T-helper 1 cell treated with Interleukin-12 subunit alpha and Interleukin-12 subunit beta and Interleukin-4 antibody, amounts not matched to agents 30 μg/mL and 1 μg/mL, for 36 hours (primary cell): ENCODE data around the gene BCORL1.

Experiments used
- H3K27ac Mint-ChIP-seq: one replicate; pipeline ENCODE4 v1.8.0; 2021; ENCODE audit warnings: mild to moderate bottlenecking, mixed read lengths
- H3K27me3 Mint-ChIP-seq: one replicate; pipeline ENCODE4 v1.8.0; 2021; ENCODE audit warnings: low read depth, mixed read lengths
- H3K36me3 Mint-ChIP-seq: one replicate; pipeline ENCODE4 v1.8.0; 2021; ENCODE audit warnings: low read depth, mixed read lengths
- H3K4me1 Mint-ChIP-seq: one replicate; pipeline ENCODE4 v1.8.0; 2021; ENCODE audit warnings: low read depth, mixed read lengths
- H3K4me3 Mint-ChIP-seq: one replicate; pipeline ENCODE4 v1.8.0; 2021; ENCODE audit warnings: mild to moderate bottlenecking, moderate library complexity, mixed read lengths
- H3K9me3 Mint-ChIP-seq: one replicate; pipeline ENCODE4 v1.8.0; 2021; ENCODE audit warnings: mixed read lengths

BCORL1 gene

GRCh38 chrX:129956145-129956544 lies 26.3 kb upstream of the BCORL1 start:
- no peak overlapping the region for H3K27ac Mint-ChIP-seq
- no peaks in the 10 kb centered on the region for H3K9me3 Mint-ChIP-seq
- peak overlapping the region; percentile 33 for H3K4me3 Mint-ChIP-seq
- peaks cover 4% of the 10 kb centered on the region for H3K27me3 Mint-ChIP-seq
- peaks cover 18% of the 10 kb centered on the region for H3K4me1 Mint-ChIP-seq
- H3K36me3 Mint-ChIP-seq, result peaks cover 2% of the 10 kb centered on the region

GRCh38 chrX:129956765-129957164 lies 25.7 kb upstream of the BCORL1 start:
- no peaks in the 10 kb centered on the region for H3K9me3 Mint-ChIP-seq
- peaks cover 24% of the 10 kb centered on the region for H3K4me1 Mint-ChIP-seq
- peaks cover 4% of the 10 kb centered on the region for H3K27me3 Mint-ChIP-seq
- peak overlapping the region; percentile 76 for H3K4me3 Mint-ChIP-seq
- peaks cover 2% of the 10 kb centered on the region for H3K36me3 Mint-ChIP-seq
- no peak overlapping the region for H3K27ac Mint-ChIP-seq

GRCh38 chrX:129957241-129958082 lies 25.0 kb upstream of the BCORL1 start:
- Mint-ChIP-seq H3K36me3 (peaks cover 2% of the 10 kb centered on the region), H3K4me1 (peaks cover 22% of the 10 kb centered on the region), H3K4me3 (peak overlapping the region; percentile 57), H3K27ac (peak overlapping the region; percentile 36), H3K9me3 (no peaks in the 10 kb centered on the region), H3K27me3 (peaks cover 4% of the 10 kb centered on the region)

GRCh38 chrX:129958083-129958465 lies 24.4 kb upstream of the BCORL1 start:
- Mint-ChIP-seq H3K27me3 (no peaks in the 10 kb centered on the region), H3K36me3 (no peaks in the 10 kb centered on the region), H3K9me3 (no peaks in the 10 kb centered on the region), H3K4me3 (peak overlapping the region; percentile 57), H3K27ac (no peak overlapping the region), H3K4me1 (peaks cover 19% of the 10 kb centered on the region)

GRCh38 chrX:129958814-129959492 lies 23.5 kb upstream of the BCORL1 start:
- H3K9me3 Mint-ChIP-seq, result no peaks in the 10 kb centered on the region
- H3K4me1 Mint-ChIP-seq, result peaks cover 19% of the 10 kb centered on the region
- no peak overlapping the region for H3K27ac Mint-ChIP-seq
- H3K27me3 Mint-ChIP-seq, result no peaks in the 10 kb centered on the region
- H3K4me3 Mint-ChIP-seq, result no peak overlapping the region
- H3K36me3 Mint-ChIP-seq, result no peaks in the 10 kb centered on the region

- Mint-ChIP-seq H3K27me3 (no peaks in the 10 kb centered on the region), H3K9me3 (no peaks in the 10 kb centered on the region), H3K4me3 (no peak overlapping the region), H3K27ac (no peak overlapping the region), H3K4me1 (peaks cover 19% of the 10 kb centered on the region), H3K36me3 (no peaks in the 10 kb centered on the region)
Measured at GRCh38 chrX:129959493-129959832, 23.0 kb upstream of the BCORL1 start.

GRCh38 chrX:129961180-129962083 lies 21.0 kb upstream of the BCORL1 start:
- peak overlapping the region; percentile 71 for H3K4me3 Mint-ChIP-seq

GRCh38 chrX:129963729-129964128 lies 18.7 kb upstream of the BCORL1 start:
- Mint-ChIP-seq H3K36me3 (no peaks in the 10 kb centered on the region), H3K4me1 (peaks cover 11% of the 10 kb centered on the region), H3K9me3 (no peaks in the 10 kb centered on the region), H3K27ac (no peak overlapping the region), H3K4me3 (no peak overlapping the region), H3K27me3 (no peaks in the 10 kb centered on the region)

More at GRCh38 chrX:129961180-129962083, 21.0 kb upstream of the BCORL1 start:
- Mint-ChIP-seq H3K4me1 (peaks cover 16% of the 10 kb centered on the region), H3K27me3 (no peaks in the 10 kb centered on the region), H3K9me3 (no peaks in the 10 kb centered on the region), H3K27ac (peak overlapping the region; percentile 86), H3K36me3 (no peaks in the 10 kb centered on the region)

- H3K4me3 Mint-ChIP-seq, result no peak overlapping the region
- no peaks in the 10 kb centered on the region for H3K9me3 Mint-ChIP-seq
- H3K27ac Mint-ChIP-seq, result no peak overlapping the region
- no peaks in the 10 kb centered on the region for H3K36me3 Mint-ChIP-seq
- no peaks in the 10 kb centered on the region for H3K27me3 Mint-ChIP-seq
- peaks cover 9% of the 10 kb centered on the region for H3K4me1 Mint-ChIP-seq
Measured at GRCh38 chrX:129965166-129965565, 17.3 kb upstream of the BCORL1 start.

GRCh38 chrX:129968968-129969367 lies 13.5 kb upstream of the BCORL1 start:
- H3K36me3 Mint-ChIP-seq, result no peaks in the 10 kb centered on the region
- no peak overlapping the region for H3K4me3 Mint-ChIP-seq
- H3K9me3 Mint-ChIP-seq, result no peaks in the 10 kb centered on the region
- peaks cover 16% of the 10 kb centered on the region for H3K27me3 Mint-ChIP-seq
- H3K4me1 Mint-ChIP-seq, result no peaks in the 10 kb centered on the region
- no peak overlapping the region for H3K27ac Mint-ChIP-seq

GRCh38 chrX:129976441-129976840 lies 6.0 kb upstream of the BCORL1 start:
- Mint-ChIP-seq H3K36me3 (no peaks in the 10 kb centered on the region), H3K4me1 (peaks cover 10% of the 10 kb centered on the region), H3K27ac (no peak overlapping the region), H3K9me3 (no peaks in the 10 kb centered on the region), H3K27me3 (peaks cover 39% of the 10 kb centered on the region), H3K4me3 (no peak overlapping the region)

GRCh38 chrX:129979207-129979920 lies 3.1 kb upstream of the BCORL1 start:
- no peaks in the 10 kb centered on the region for H3K36me3 Mint-ChIP-seq
- H3K9me3 Mint-ChIP-seq, result no peaks in the 10 kb centered on the region
- no peak overlapping the region for H3K27ac Mint-ChIP-seq
- peaks cover 10% of the 10 kb centered on the region for H3K4me1 Mint-ChIP-seq
- H3K27me3 Mint-ChIP-seq, result peaks cover 21% of the 10 kb centered on the region
- H3K4me3 Mint-ChIP-seq, result peak overlapping the region; percentile 69

- H3K9me3 Mint-ChIP-seq, result no peaks in the 10 kb centered on the region
- peaks cover 23% of the 10 kb centered on the region for H3K27me3 Mint-ChIP-seq
- H3K4me1 Mint-ChIP-seq, result peaks cover 13% of the 10 kb centered on the region
- no peak overlapping the region for H3K27ac Mint-ChIP-seq
- no peaks in the 10 kb centered on the region for H3K36me3 Mint-ChIP-seq
- no peak overlapping the region for H3K4me3 Mint-ChIP-seq
Measured at GRCh38 chrX:129980001-129980401, 2.4 kb upstream of the BCORL1 start.
